DOHH2 (cell line): ENCODE results near the gene RNF222.

Experiments
- EZH2phosphoT487 ChIP-seq: fragments of 200-600 bp; sonication (generic); IDR thresholded peaks from 2 replicates; pipeline ENCODE4 v1.6.1; 2017; ENCODE audit warnings: borderline replicate concordance, mild to moderate bottlenecking, antibody characterized with exemption, low read length, moderate library complexity, mixed read lengths
- TF ChIP-seq, protein P1 (sequence below): fragments of 200-600 bp; sonication (generic); IDR thresholded peaks from one replicate; pipeline ENCODE4 v1.5.1; 2014; ENCODE audit warnings: antibody characterized with exemption, mild to moderate bottlenecking, low read depth, low read length; ENCODE audit not compliant: poor library complexity, severe bottlenecking

DNA sequence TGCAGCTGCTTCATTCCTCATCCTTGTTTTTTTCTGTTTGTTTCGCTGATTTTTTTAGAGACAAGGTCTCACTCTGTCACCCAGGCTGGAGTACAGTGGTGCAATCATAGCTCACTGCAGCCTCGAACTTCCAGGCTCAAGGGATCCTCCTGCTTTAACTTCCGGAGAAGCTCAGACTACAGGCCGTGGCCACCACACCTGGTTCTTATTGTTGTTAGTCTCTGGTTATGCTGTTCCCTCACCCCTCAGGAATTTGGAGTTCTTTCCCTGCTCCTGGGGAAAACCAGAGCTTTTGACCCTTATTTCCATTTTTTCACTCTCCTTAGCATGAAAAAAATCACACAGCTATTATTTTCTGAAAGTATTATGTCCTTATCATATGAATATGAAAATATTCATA is 56.2 kb downstream of the RNF222 start:
- TF ChIP-seq, protein P1, sequence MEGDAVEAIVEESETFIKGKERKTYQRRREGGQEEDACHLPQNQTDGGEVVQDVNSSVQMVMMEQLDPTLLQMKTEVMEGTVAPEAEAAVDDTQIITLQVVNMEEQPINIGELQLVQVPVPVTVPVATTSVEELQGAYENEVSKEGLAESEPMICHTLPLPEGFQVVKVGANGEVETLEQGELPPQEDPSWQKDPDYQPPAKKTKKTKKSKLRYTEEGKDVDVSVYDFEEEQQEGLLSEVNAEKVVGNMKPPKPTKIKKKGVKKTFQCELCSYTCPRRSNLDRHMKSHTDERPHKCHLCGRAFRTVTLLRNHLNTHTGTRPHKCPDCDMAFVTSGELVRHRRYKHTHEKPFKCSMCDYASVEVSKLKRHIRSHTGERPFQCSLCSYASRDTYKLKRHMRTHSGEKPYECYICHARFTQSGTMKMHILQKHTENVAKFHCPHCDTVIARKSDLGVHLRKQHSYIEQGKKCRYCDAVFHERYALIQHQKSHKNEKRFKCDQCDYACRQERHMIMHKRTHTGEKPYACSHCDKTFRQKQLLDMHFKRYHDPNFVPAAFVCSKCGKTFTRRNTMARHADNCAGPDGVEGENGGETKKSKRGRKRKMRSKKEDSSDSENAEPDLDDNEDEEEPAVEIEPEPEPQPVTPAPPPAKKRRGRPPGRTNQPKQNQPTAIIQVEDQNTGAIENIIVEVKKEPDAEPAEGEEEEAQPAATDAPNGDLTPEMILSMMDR = no peak
- no peak for TF ChIP-seq EZH2phosphoT487
